NCI-H2196 treated with DMSO at 0.1 percent for 48 hours (cell line): ENCODE results near the gene TMEM222.
A peak's percentile ranks its signal among the peaks of the same experiment; 100 is the strongest.
"Not testable (repeated sequence)": the region's sequence is repeated elsewhere in the genome, so short reads cannot be mapped to it uniquely, and the experiment has no call there.

Source experiments
- DNase-seq: peaks from one replicate; lab custom pipeline; 2025; ENCODE audit not compliant: unreplicated experiment; lab: John Stamatoyannopoulos, UW

The TMEM222 gene

GRCh38 chr1:27321813-27322568 is at the start of gene TMEM222:
TMEM222 (plus strand) TSS chr1:27322163; CDS start chr1:27322198, 35 bp downstream.
- peak; percentile 96 for DNase-seq

- no peak for DNase-seq
These were observed 47.8 kb upstream of the TMEM222 start for GRCh38 chr1:27274204-27274603.

- no peak for DNase-seq
These were observed 46.3 kb upstream of the TMEM222 start for GRCh38 chr1:27275696-27276095.

GRCh38 chr1:27284425-27285273 is 37.3 kb upstream of the TMEM222 start:
- peak; percentile 59 for DNase-seq

- no peak for DNase-seq
These were observed 36.7 kb upstream of the TMEM222 start for GRCh38 chr1:27285274-27285660.

GRCh38 chr1:27285821-27286220 is 36.1 kb upstream of the TMEM222 start:
- not testable (repeated sequence) for DNase-seq

GRCh38 chr1:27289125-27289524 is 32.8 kb upstream of the TMEM222 start:
- not testable (repeated sequence) for DNase-seq

- DNase-seq = no peak
These were observed 31.4 kb upstream of the TMEM222 start for GRCh38 chr1:27290581-27290980.

- no peak for DNase-seq
These were observed 29.9 kb upstream of the TMEM222 start for GRCh38 chr1:27292106-27292505.

GRCh38 chr1:27293915-27294314 is 28.0 kb upstream of the TMEM222 start:
- no peak for DNase-seq

- DNase-seq = peak; percentile 34
These were observed 25.1 kb upstream of the TMEM222 start for GRCh38 chr1:27296773-27297291.

GRCh38 chr1:27297903-27298302 is 24.1 kb upstream of the TMEM222 start:
- no peak for DNase-seq

- no peak for DNase-seq
These were observed 23.2 kb upstream of the TMEM222 start for GRCh38 chr1:27298632-27299384.

- DNase-seq = peak; percentile 17
These were observed 22.3 kb upstream of the TMEM222 start for GRCh38 chr1:27299385-27300271.

GRCh38 chr1:27300341-27301051 is 21.5 kb upstream of the TMEM222 start:
- DNase-seq = peak; percentile 79

- no peak for DNase-seq
These were observed 20.9 kb upstream of the TMEM222 start for GRCh38 chr1:27301052-27301422.

GRCh38 chr1:27301582-27302199 is 20.3 kb upstream of the TMEM222 start:
- peak; percentile 24 for DNase-seq

- no peak for DNase-seq
These were observed 19.4 kb upstream of the TMEM222 start for GRCh38 chr1:27302612-27303011.

- DNase-seq = no peak
These were observed 18.5 kb upstream of the TMEM222 start for GRCh38 chr1:27303509-27303908.
